Astrocyte (in vitro differentiated cells and primary cell): ENCODE measurements around the gene DTWD2. TPM values are rescaled to one million over a fixed set of nuclear protein-coding genes. Genes with fewer than 3 reads are reported as not detected.

ENCODE experiments used
- DNase-seq: peaks from one replicate; pipeline ENCODE4 v3.0.0-alpha.2; 2010; ENCODE audit warnings: low read depth
- FAIRE-seq: peaks from 2 replicates; lab custom pipeline; 2011; peaks lifted over from hg19 to GRCh38; lab: Jason Lieb, UNC
- H2AFZ ChIP-seq: 2 replicates; pipeline ENCODE4 v1.6.0; 2012; ENCODE audit warnings: low read depth, low read length, inconsistent platforms
- H3K27ac ChIP-seq: 2 replicates; pipeline ENCODE4 v1.5.1; 2011; ENCODE audit warnings: low read depth, low read length, inconsistent platforms
- H3K27me3 ChIP-seq: 2 replicates; pipeline ENCODE4 v1.6.0; 2011; ENCODE audit warnings: low read length, inconsistent platforms; ENCODE audit not compliant: insufficient read depth
- H3K36me3 ChIP-seq: 2 replicates; pipeline ENCODE4 v1.5.1; 2011; ENCODE audit warnings: low read length, inconsistent platforms; ENCODE audit not compliant: insufficient read depth
- H3K4me1 ChIP-seq: 2 replicates; pipeline ENCODE4 v1.5.1; 2011; ENCODE audit warnings: low read length, inconsistent platforms; ENCODE audit not compliant: insufficient read depth
- H3K4me2 ChIP-seq: 2 replicates; pipeline ENCODE4 v1.6.0; 2012; ENCODE audit warnings: low read length, inconsistent platforms
- H3K4me3 ChIP-seq: 2 replicates; pipeline ENCODE4 v1.5.1; 2011; ENCODE audit warnings: low read depth, mild to moderate bottlenecking, low read length, inconsistent platforms; ENCODE audit not compliant: insufficient read depth
- H3K79me2 ChIP-seq: 2 replicates; pipeline ENCODE4 v1.6.0; 2012; ENCODE audit warnings: mild to moderate bottlenecking, low read length, inconsistent platforms; ENCODE audit not compliant: insufficient read depth
- H3K9ac ChIP-seq: 2 replicates; pipeline ENCODE4 v1.6.0; 2012; ENCODE audit warnings: mild to moderate bottlenecking, low read length, inconsistent platforms
- H3K9me3 ChIP-seq: 2 replicates; pipeline ENCODE4 v1.5.1; 2012; ENCODE audit warnings: low read depth, mild to moderate bottlenecking, low read length, inconsistent platforms; ENCODE audit not compliant: insufficient read depth
- H4K20me1 ChIP-seq: 2 replicates; pipeline ENCODE4 v1.6.0; 2012; ENCODE audit warnings: low read length, inconsistent platforms; ENCODE audit not compliant: insufficient read depth
- H3K27ac Mint-ChIP-seq: one replicate; pipeline ENCODE4 v1.8.0; 2021; ENCODE audit warnings: mild to moderate bottlenecking, mixed read lengths; ENCODE audit not compliant: unreplicated experiment
- H3K27me3 Mint-ChIP-seq: one replicate; pipeline ENCODE4 v1.8.0; 2021; ENCODE audit warnings: low read depth, mixed read lengths; ENCODE audit not compliant: unreplicated experiment
- H3K36me3 Mint-ChIP-seq: one replicate; pipeline ENCODE4 v1.8.0; 2021; ENCODE audit warnings: low read depth, mixed read lengths; ENCODE audit not compliant: unreplicated experiment
- H3K4me1 Mint-ChIP-seq: one replicate; pipeline ENCODE4 v1.8.0; 2021; ENCODE audit warnings: low read depth, mixed read lengths; ENCODE audit not compliant: unreplicated experiment
- H3K4me3 Mint-ChIP-seq: one replicate; pipeline ENCODE4 v1.8.0; 2021; ENCODE audit warnings: mild to moderate bottlenecking, moderate library complexity, mixed read lengths; ENCODE audit not compliant: unreplicated experiment
- H3K9me3 Mint-ChIP-seq: one replicate; pipeline ENCODE4 v1.8.0; 2021; ENCODE audit warnings: mild to moderate bottlenecking, mixed read lengths; ENCODE audit not compliant: unreplicated experiment
- EZH2 ChIP-seq: IDR thresholded peaks from 2 replicates; pipeline ENCODE4 v1.6.1; 2012; ENCODE audit warnings: mild to moderate bottlenecking, low read length, inconsistent platforms; ENCODE audit not compliant: insufficient read depth
- total RNA-seq: library from RNA; stranded (reverse); gene quantifications from 2 replicates; pipeline ENCODE4 v1.2.1, GENCODE V29; 2021
- TF ChIP-seq, protein P1 (sequence below): IDR thresholded peaks from 2 replicates; pipeline ENCODE4 v1.5.1; 2011; ENCODE audit warnings: low read depth, mild to moderate bottlenecking, inconsistent platforms, low read length, moderate library complexity; ENCODE audit not compliant: insufficient read depth

DTWD2 gene
- total RNA-seq, 1 donor from 2014 or later, result 4.9 TPM

DNA sequence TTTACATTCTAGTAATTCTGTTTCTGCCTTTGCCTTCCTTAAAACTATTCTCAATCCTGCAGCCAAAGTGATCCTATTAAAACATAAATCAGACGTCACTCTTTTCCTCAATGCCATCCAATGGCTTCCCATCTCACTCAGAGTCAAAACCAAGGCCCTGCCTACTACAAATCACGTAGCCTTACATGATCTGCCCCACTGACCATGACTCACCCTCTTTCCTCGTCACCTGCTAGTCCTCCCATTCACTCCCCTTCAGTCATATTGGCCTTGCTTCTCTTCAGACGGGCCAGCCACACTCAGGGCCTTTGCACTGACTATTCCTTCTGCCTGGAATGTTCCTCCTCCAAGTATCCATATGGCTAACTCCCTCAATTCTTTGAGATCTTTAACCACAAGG, 43.6 kb upstream of the DTWD2 start:
- no peak overlapping the region for H3K27ac Mint-ChIP-seq
- Histone ChIP-seq H3K4me2 (no peak overlapping the region), H3K9me3 (no peaks in the 10 kb centered on the region), H3K36me3 (no peaks in the 10 kb centered on the region), H3K27me3 (no peaks in the 10 kb centered on the region), H3K4me3 (no peak overlapping the region), H4K20me1 (no peaks in the 10 kb centered on the region), H3K79me2 (no peaks in the 10 kb centered on the region), H2AFZ (no peak overlapping the region), H3K27ac (no peak overlapping the region), H3K4me1 (no peaks in the 10 kb centered on the region), H3K9ac (no peak overlapping the region)
- H3K36me3 Mint-ChIP-seq, result no peaks in the 10 kb centered on the region
- DNase-seq, result peak; percentile 5
- FAIRE-seq, result no peak
- TF ChIP-seq EZH2, result no peak
- TF ChIP-seq, protein P1, sequence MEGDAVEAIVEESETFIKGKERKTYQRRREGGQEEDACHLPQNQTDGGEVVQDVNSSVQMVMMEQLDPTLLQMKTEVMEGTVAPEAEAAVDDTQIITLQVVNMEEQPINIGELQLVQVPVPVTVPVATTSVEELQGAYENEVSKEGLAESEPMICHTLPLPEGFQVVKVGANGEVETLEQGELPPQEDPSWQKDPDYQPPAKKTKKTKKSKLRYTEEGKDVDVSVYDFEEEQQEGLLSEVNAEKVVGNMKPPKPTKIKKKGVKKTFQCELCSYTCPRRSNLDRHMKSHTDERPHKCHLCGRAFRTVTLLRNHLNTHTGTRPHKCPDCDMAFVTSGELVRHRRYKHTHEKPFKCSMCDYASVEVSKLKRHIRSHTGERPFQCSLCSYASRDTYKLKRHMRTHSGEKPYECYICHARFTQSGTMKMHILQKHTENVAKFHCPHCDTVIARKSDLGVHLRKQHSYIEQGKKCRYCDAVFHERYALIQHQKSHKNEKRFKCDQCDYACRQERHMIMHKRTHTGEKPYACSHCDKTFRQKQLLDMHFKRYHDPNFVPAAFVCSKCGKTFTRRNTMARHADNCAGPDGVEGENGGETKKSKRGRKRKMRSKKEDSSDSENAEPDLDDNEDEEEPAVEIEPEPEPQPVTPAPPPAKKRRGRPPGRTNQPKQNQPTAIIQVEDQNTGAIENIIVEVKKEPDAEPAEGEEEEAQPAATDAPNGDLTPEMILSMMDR, result no peak
- H3K4me1 Mint-ChIP-seq, result peaks cover 3% of the 10 kb centered on the region
- no peak overlapping the region for H3K4me3 Mint-ChIP-seq
- H3K27me3 Mint-ChIP-seq, result no peaks in the 10 kb centered on the region
- H3K9me3 Mint-ChIP-seq, result no peaks in the 10 kb centered on the region

GRCh38 chr5:119031011-119031886, 42.9 kb upstream of the DTWD2 start:
- Mint-ChIP-seq H3K27ac (no peak overlapping the region), H3K9me3 (no peaks in the 10 kb centered on the region), H3K36me3 (no peaks in the 10 kb centered on the region), H3K27me3 (no peaks in the 10 kb centered on the region), H3K4me1 (peaks cover 3% of the 10 kb centered on the region), H3K4me3 (no peak overlapping the region)
- H4K20me1 ChIP-seq, result no peaks in the 10 kb centered on the region
- no peak overlapping the region for H3K4me3 ChIP-seq
- no peak overlapping the region for H3K27ac ChIP-seq
- no peaks in the 10 kb centered on the region for H3K4me1 ChIP-seq
- no peak overlapping the region for H3K9ac ChIP-seq
- no peaks in the 10 kb centered on the region for H3K79me2 ChIP-seq
- no peaks in the 10 kb centered on the region for H3K36me3 ChIP-seq
- DNase-seq, result no peak
- no peaks in the 10 kb centered on the region for H3K27me3 ChIP-seq
- TF ChIP-seq, protein P1, result no peak
- TF ChIP-seq EZH2, result no peak
- H3K9me3 ChIP-seq, result no peaks in the 10 kb centered on the region
- no peak for FAIRE-seq
- no peak overlapping the region for H2AFZ ChIP-seq
- H3K4me2 ChIP-seq, result no peak overlapping the region

GRCh38 chr5:119028575-119028974, 40.2 kb upstream of the DTWD2 start:
- DNase-seq (no peak), FAIRE-seq (no peak)
- Histone ChIP-seq H3K27me3 (no peaks in the 10 kb centered on the region), H3K9me3 (no peaks in the 10 kb centered on the region), H3K4me1 (no peaks in the 10 kb centered on the region), H4K20me1 (no peaks in the 10 kb centered on the region), H3K79me2 (no peaks in the 10 kb centered on the region), H3K36me3 (no peaks in the 10 kb centered on the region), H2AFZ (no peak overlapping the region), H3K9ac (no peak overlapping the region), H3K27ac (no peak overlapping the region), H3K4me3 (no peak overlapping the region), H3K4me2 (no peak overlapping the region)
- Mint-ChIP-seq H3K4me1 (no peaks in the 10 kb centered on the region), H3K36me3 (no peaks in the 10 kb centered on the region), H3K9me3 (peaks cover 5% of the 10 kb centered on the region), H3K27me3 (no peaks in the 10 kb centered on the region), H3K27ac (no peak overlapping the region), H3K4me3 (no peak overlapping the region)
- TF ChIP-seq EZH2, result no peak
- TF ChIP-seq, protein P1, result no peak
